Right lobe of liver (tissue), 6 donors: ENCODE measurements around the gene TMEM92. TPM values are rescaled to one million over a fixed set of nuclear protein-coding genes. Genes with fewer than 3 reads are reported as not detected.

Experiments
- ATAC-seq, 4 donors: fragments of 200-7000 bp; cut with Tn5 transposase; one replicate each; pipeline ENCODE4 v1.9.1; 2020; ENCODE audit warnings: mild to moderate bottlenecking in 4 of 4, moderate library complexity in 4 of 4
- DNase-seq, 3 donors: peaks; one replicate each; pipeline ENCODE4 v3.0.0-alpha.2; 2020
- H3K27ac ChIP-seq, 3 donors: fragments of 200-600 bp; one replicate each; pipeline ENCODE4 v1.8.0; 2022
- H3K27me3 ChIP-seq, 2 donors: fragments of 200-600 bp; one replicate each; pipeline ENCODE4 v1.8.0; 2022
- H3K36me3 ChIP-seq, 4 donors: fragments of 200-600 bp; sonication (generic) in 1 of 4; one replicate each; pipeline versions ENCODE4 v1.5.1 to v1.8.0; 2017 to 2022; ENCODE audit warnings: control low read depth in 1 of 4
- H3K4me1 ChIP-seq, 4 donors: fragments of 200-600 bp; sonication (generic) in 1 of 4; one replicate each; pipeline versions ENCODE4 v1.5.1 to v1.8.0; 2017 to 2022; ENCODE audit warnings: control low read depth in 1 of 4
- H3K4me3 ChIP-seq, 3 donors: fragments of 200-600 bp; one replicate each; pipeline ENCODE4 v1.8.0; 2022
- H3K9me3 ChIP-seq, 4 donors: fragments of 200-600 bp; sonication (generic) in 1 of 4; one replicate each; pipeline versions ENCODE4 v1.5.1 to v1.8.0; 2017 to 2022; ENCODE audit warnings: control low read depth in 1 of 4
- CTCF ChIP-seq, 4 donors: fragments of 200-600 bp in 3 of 4; fragments of 450-650 bp in 1 of 4; IDR thresholded peaks; one replicate each; pipeline versions ENCODE4 v1.5.1 to v1.8.0; 2016 to 2022; ENCODE audit warnings: antibody characterized with exemption in 4 of 4, mild to moderate bottlenecking in 2 of 4
- POLR2A ChIP-seq: fragments of 450-650 bp; IDR thresholded peaks from one replicate; pipeline ENCODE4 v1.6.1; 2017; ENCODE audit warnings: antibody characterized with exemption, mild to moderate bottlenecking
- WGBS: methylation state at CpG from one replicate; pipeline ENCODE4 v1.1.6; 2018; ENCODE audit warnings: low coverage, low lambda C conversion rate; ENCODE audit not compliant: insufficient coverage; ENCODE audit errors: missing lambda C conversion rate; 5-methylcytosine and 5-hydroxymethylcytosine counted together
- intact Hi-C, 2 donors: fragments of 100-400 bp; cut with DNase I; formaldehyde crosslinking; loops; one replicate each; pipeline versions ENCODE4 v1.11.2 to v1.14.1; 2022
- total RNA-seq, 6 experiments: library from RNA; depleted of rRNA in 2 of 6; stranded (reverse); fragments of >200 nt in 2 of 6; fragmentation: NEBNext Ultra II Directional in 3 of 6; extraction: Animal tissue kit (Norgen Biotek cat#: 25700) in 3 of 6; gene quantifications; one replicate each; pipeline versions ENCODE4 v1.1.0 to v1.2.4, GENCODE V29; 2016 to 2023
- donor health status: DM: no; HTN: yes; CAD: no.
- donor health status: DM: no; HTN: no; CAD: no.
- donor health status: DM: no; HTN: no; CAD: no.
- donor health status: DM: no; HTN: yes; CAD: no.
- donor health status: DM: no; HTN: yes; CAD: no.

Gene TMEM92
- total RNA-seq, 6 experiments from 2014 or later = 1.5 to 20.0 (median 8.7) TPM

GRCh38 chr17:50303051-50303450 is 28.8 kb downstream of the TMEM92 start:
- Histone ChIP-seq H3K27me3 (no peaks in the 10 kb centered on the region), H3K4me1 (no peaks in the 10 kb centered on the region), H3K9me3 (no peaks in the 10 kb centered on the region), H3K27ac (no peak overlapping the region), H3K36me3 (no peaks in the 10 kb centered on the region), H3K4me3 (no peak overlapping the region)
- WGBS = 82% methylated on average over 5 of the region's 11 CpGs
- DNase-seq (no peak), ATAC-seq (no peak)
- intact Hi-C loops = no loop called here
- TF ChIP-seq CTCF (IDR thresholded peaks at IDR 0.05) (no peak), POLR2A (no peak)

GRCh38 chr17:50303596-50303995 is 29.3 kb downstream of the TMEM92 start:
- no peaks in the 10 kb centered on the region for H3K36me3 ChIP-seq
- TF ChIP-seq POLR2A (no peak), CTCF (IDR thresholded peaks at IDR 0.05) (no peak)
- no peaks in the 10 kb centered on the region for H3K4me1 ChIP-seq
- no peak overlapping the region for H3K27ac ChIP-seq
- no peak overlapping the region for H3K4me3 ChIP-seq
- H3K27me3 ChIP-seq = no peaks in the 10 kb centered on the region
- 75% methylated on average over 4 of the region's 4 CpGs for WGBS
- ATAC-seq = no peak
- H3K9me3 ChIP-seq = no peaks in the 10 kb centered on the region
- intact Hi-C loops = no loop called here
- DNase-seq = no peak

DNA sequence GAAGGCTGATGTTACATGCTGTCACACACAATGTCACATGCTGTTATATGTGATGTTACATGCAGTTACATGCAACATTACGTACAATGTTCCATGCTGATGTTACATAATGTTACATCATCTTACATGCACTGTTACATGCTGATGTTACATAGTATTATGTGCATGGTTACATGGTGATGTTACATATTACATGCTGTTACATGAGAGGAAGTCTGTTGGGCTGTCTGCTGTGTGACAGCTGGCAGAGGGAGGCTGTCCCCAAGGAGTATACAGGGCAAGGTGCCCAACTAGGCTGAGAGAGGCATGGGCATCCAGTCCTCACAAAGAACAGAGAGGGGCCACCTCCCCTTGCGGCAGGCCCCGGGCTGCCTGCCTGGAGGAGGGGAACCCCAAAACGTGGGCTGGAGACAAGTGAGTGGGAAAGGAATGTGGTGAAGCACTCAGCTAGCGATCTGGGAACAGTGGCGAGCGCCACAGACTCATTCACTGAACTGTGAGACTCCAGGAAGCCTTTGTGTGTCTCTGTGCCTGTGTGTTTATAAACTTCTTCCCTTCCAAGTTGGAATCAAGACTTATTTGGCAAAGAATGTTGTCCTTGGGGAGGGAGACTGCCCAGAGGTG is 30.6 kb downstream of the TMEM92 start:
- intact Hi-C loops = no loop called here
- peak in 1 of 4 donors; percentile 17 for ATAC-seq
- DNase-seq = no peak
- TF ChIP-seq POLR2A = no peak
- TF ChIP-seq CTCF (IDR thresholded peaks at IDR 0.05) = no peak
- 56% methylated on average over 6 of the region's 7 CpGs for WGBS
- Histone ChIP-seq H3K27me3 (no peaks in the 10 kb centered on the region), H3K9me3 (no peaks in the 10 kb centered on the region), H3K36me3 (no peaks in the 10 kb centered on the region), H3K27ac (no peak overlapping the region), H3K4me3 (no peak overlapping the region), H3K4me1 (no peaks in the 10 kb centered on the region)

GRCh38 chr17:50307654-50308053 is 33.4 kb downstream of the TMEM92 start:
- DNase-seq (no peak), ATAC-seq (no peak)
- no peaks in the 10 kb centered on the region for H3K9me3 ChIP-seq
- TF ChIP-seq CTCF (IDR thresholded peaks at IDR 0.05) = no peak
- H3K27ac ChIP-seq = no peak overlapping the region
- H3K36me3 ChIP-seq = no peaks in the 10 kb centered on the region
- WGBS = 92% methylated on average over 4 of the region's 4 CpGs
- intact Hi-C loops = no loop called here
- no peak overlapping the region for H3K4me3 ChIP-seq
- no peaks in the 10 kb centered on the region for H3K27me3 ChIP-seq
- no peaks in the 10 kb centered on the region for H3K4me1 ChIP-seq

GRCh38 chr17:50308666-50309065 is 34.4 kb downstream of the TMEM92 start:
- intact Hi-C loops = no loop called here
- no peak overlapping the region for H3K4me3 ChIP-seq
- H3K27me3 ChIP-seq = no peaks in the 10 kb centered on the region
- ATAC-seq (no peak), DNase-seq (no peak)
- no peaks in the 10 kb centered on the region for H3K36me3 ChIP-seq
- H3K9me3 ChIP-seq = no peaks in the 10 kb centered on the region
- no peaks in the 10 kb centered on the region for H3K4me1 ChIP-seq
- 82% methylated on average over 4 of the region's 4 CpGs for WGBS
- no peak overlapping the region for H3K27ac ChIP-seq
- TF ChIP-seq POLR2A (no peak), CTCF (IDR thresholded peaks at IDR 0.05) (no peak)
